Neural cell (in vitro differentiated cells): Measurements from ENCODE around the gene LEMD2. TPM values are rescaled to one million over a fixed set of nuclear protein-coding genes. Genes with fewer than 3 reads are reported as not detected.

Experiments
- H2AFZ ChIP-seq: fragments of 200-600, 300-800 bp; sonication (generic), shearing (Covaris generic); 2 replicates; pipeline ENCODE4 v1.6.0; 2014; ENCODE audit warnings: low read depth, mild to moderate bottlenecking, antibody characterized with exemption, low read length, moderate library complexity
- H3F3A ChIP-seq: fragments of 200-600 bp; shearing (Covaris generic); 2 replicates; pipeline ENCODE4 v1.6.1; 2016; ENCODE audit warnings: mild to moderate bottlenecking, moderate library complexity, mixed read lengths, antibody characterized with exemption, low read length; ENCODE audit not compliant: insufficient read depth, poor library complexity, severe bottlenecking
- H3K27ac ChIP-seq: fragments of 200-600, 300-800 bp; sonication (generic), shearing (Covaris generic); 2 replicates; pipeline ENCODE4 v1.5.1; 2014; ENCODE audit warnings: mild to moderate bottlenecking, low read length, moderate library complexity
- H3K27me3 ChIP-seq: fragments of 300-800, 200-600 bp; sonication (generic), shearing (Covaris generic); 2 replicates; pipeline ENCODE4 v1.6.0; 2014; ENCODE audit warnings: mild to moderate bottlenecking, low read depth, low read length, moderate library complexity; ENCODE audit not compliant: insufficient read depth
- H3K36me3 ChIP-seq: fragments of 300-800, 200-600 bp; sonication (generic), shearing (Covaris generic); 2 replicates; pipeline ENCODE4 v1.5.1; 2014; ENCODE audit warnings: mild to moderate bottlenecking, antibody characterized with exemption, low read length, moderate library complexity; ENCODE audit not compliant: insufficient read depth
- H3K4me2 ChIP-seq: fragments of 300-800, 200-600 bp; sonication (generic), shearing (Covaris generic); 2 replicates; pipeline ENCODE4 v1.6.0; 2014; ENCODE audit warnings: mild to moderate bottlenecking, low read length
- H3K4me3 ChIP-seq: fragments of 300-800, 200-600 bp; sonication (generic), shearing (Covaris generic); 2 replicates; pipeline ENCODE4 v1.5.1; 2014; ENCODE audit warnings: mild to moderate bottlenecking, low read length, moderate library complexity
- H3K79me2 ChIP-seq: fragments of 200-600 bp; shearing (Covaris generic); replicated peaks from 2 replicates; pipeline ENCODE4 v1.6.0; 2014; ENCODE audit warnings: mild to moderate bottlenecking, low read length, moderate library complexity; ENCODE audit not compliant: insufficient read depth
- H3K9ac ChIP-seq: fragments of 300-800, 200-600 bp; sonication (generic), shearing (Covaris generic); 2 replicates; pipeline ENCODE4 v1.6.1; 2016; ENCODE audit warnings: mild to moderate bottlenecking, low read length, mixed read lengths
- H3K9me2 ChIP-seq: fragments of 200-600 bp; shearing (Covaris generic); 2 replicates; pipeline ENCODE4 v1.6.1; 2016; ENCODE audit warnings: mild to moderate bottlenecking, low read length, mixed read lengths; ENCODE audit not compliant: insufficient read depth
- H3K9me3 ChIP-seq: fragments of 200-600, 300-800 bp; sonication (generic), shearing (Covaris generic); 2 replicates; pipeline ENCODE4 v1.6.1; 2016; ENCODE audit warnings: mild to moderate bottlenecking, mixed run types, low read length, moderate library complexity, mixed read lengths
- H4K20me1 ChIP-seq: fragments of 200-600 bp; shearing (Covaris generic); 2 replicates; pipeline ENCODE4 v1.6.1; 2016; ENCODE audit warnings: mild to moderate bottlenecking, mixed run types; ENCODE audit not compliant: insufficient read depth
- EP300 ChIP-seq: fragments of 450-650 bp; conservative IDR thresholded peaks from 2 replicates; pipeline ENCODE4 v1.6.1; 2014; ENCODE audit warnings: antibody characterized with exemption, mild to moderate bottlenecking, moderate library complexity; ENCODE audit not compliant: poor library complexity, severe bottlenecking
- EZH2 ChIP-seq: fragments of 200-600, 300-800 bp; shearing (Covaris generic), sonication (generic); IDR thresholded peaks from 2 replicates; pipeline ENCODE4 v1.6.1; 2014; ENCODE audit warnings: antibody characterized with exemption, low read length, borderline replicate concordance, mild to moderate bottlenecking; ENCODE audit not compliant: insufficient read depth, poor library complexity, severe bottlenecking
- MXI1 ChIP-seq: fragments of 450-650 bp; conservative IDR thresholded peaks from 2 replicates; pipeline ENCODE4 v1.6.1; 2014; ENCODE audit warnings: antibody characterized with exemption, mild to moderate bottlenecking; ENCODE audit not compliant: poor library complexity, severe bottlenecking
- POLR2AphosphoS5 ChIP-seq: IDR thresholded peaks from 2 replicates; pipeline ENCODE4 v1.6.1; 2012
- RAD21 ChIP-seq: fragments of 450-650 bp; conservative IDR thresholded peaks from 2 replicates; pipeline ENCODE4 v1.6.1; 2014; ENCODE audit warnings: antibody characterized with exemption, mild to moderate bottlenecking, moderate library complexity
- SMC3 ChIP-seq: fragments of 450-650 bp; conservative IDR thresholded peaks from 2 replicates; pipeline ENCODE4 v1.6.1; 2014; ENCODE audit warnings: antibody characterized with exemption, mild to moderate bottlenecking, moderate library complexity; ENCODE audit not compliant: poor library complexity
- TAF1 ChIP-seq: IDR thresholded peaks from 2 replicates; pipeline ENCODE4 v1.6.1; 2012; ENCODE audit warnings: low read depth
- polyA plus RNA-seq: library from polyadenylated mRNA; depleted of rRNA; stranded (reverse); fragments of >200 nt; gene quantifications from 2 replicates; pipeline ENCODE4 v1.2.3, GENCODE V29; 2014
- TF ChIP-seq, protein P1 (sequence below): IDR thresholded peaks from 2 replicates; pipeline ENCODE4 v1.6.1; 2012; ENCODE audit warnings: borderline replicate concordance
- TF ChIP-seq, protein P2 (sequence below): fragments of 450-650 bp; IDR thresholded peaks from 2 replicates; pipeline ENCODE4 v1.5.1; 2014; ENCODE audit warnings: antibody characterized with exemption, mild to moderate bottlenecking, moderate library complexity; ENCODE audit not compliant: poor library complexity, severe bottlenecking

LEMD2 gene
- polyA plus RNA-seq, 1 donor from 2014 or later = 84.6 TPM

DNA sequence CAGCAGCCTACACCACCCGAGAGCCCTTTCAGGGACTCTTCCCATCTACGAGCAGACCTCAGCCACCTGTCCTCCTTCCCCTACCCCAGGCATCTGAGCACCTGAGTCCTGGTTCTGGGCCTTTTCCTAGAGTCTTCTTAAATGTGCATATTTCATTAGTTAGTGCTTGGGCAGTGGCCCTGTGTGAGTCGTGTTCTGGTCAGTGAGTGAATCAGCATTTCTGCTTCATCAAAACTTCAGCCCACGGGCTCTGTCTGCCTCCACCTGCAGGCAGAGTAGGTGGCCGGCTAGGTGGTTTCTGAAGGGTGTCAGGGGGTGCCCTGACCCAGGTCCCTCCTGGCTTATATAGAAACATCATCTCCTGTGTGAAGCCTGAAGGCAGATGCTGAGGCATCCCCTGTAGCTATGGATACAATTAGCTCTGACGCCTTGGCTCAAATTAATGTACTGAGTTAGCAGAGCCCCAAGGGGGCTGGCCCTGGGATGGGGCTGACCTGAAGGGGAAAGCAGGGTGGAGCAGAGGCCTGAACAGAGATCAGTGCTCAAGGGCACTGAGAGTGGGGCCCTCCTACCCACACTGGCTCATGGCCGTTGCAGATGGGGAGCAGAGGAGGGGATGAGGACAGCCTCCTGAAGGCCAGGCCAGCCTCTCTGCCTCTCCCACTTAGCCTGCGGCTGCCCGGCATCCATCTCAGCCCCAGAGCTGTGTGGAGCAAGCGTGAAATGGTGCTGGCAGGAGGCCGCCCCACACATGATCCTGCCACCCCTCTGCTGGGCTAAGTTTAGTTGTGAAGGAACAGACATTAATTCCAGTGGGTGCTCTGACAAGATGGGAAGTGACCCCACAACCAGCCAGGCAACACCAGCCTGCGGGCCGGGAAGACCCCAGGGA lies 55.9 kb downstream of the LEMD2 start:
- Histone ChIP-seq H3K4me3 (no peak overlapping the region), H3K79me2 (no peaks in the 10 kb centered on the region), H3K9ac (peak overlapping the region; percentile 9), H3K4me2 (no peak overlapping the region), H4K20me1 (no peaks in the 10 kb centered on the region), H3K9me3 (no peaks in the 10 kb centered on the region), H3K36me3 (no peaks in the 10 kb centered on the region), H3F3A (no peaks in the 10 kb centered on the region), H3K9me2 (no peaks in the 10 kb centered on the region), H3K27ac (no peak overlapping the region), H2AFZ (no peak overlapping the region), H3K27me3 (no peaks in the 10 kb centered on the region)
- no peak for TF ChIP-seq EZH2
- no peak for TF ChIP-seq TAF1
- no peak for TF ChIP-seq SMC3
- TF ChIP-seq, protein P1, sequence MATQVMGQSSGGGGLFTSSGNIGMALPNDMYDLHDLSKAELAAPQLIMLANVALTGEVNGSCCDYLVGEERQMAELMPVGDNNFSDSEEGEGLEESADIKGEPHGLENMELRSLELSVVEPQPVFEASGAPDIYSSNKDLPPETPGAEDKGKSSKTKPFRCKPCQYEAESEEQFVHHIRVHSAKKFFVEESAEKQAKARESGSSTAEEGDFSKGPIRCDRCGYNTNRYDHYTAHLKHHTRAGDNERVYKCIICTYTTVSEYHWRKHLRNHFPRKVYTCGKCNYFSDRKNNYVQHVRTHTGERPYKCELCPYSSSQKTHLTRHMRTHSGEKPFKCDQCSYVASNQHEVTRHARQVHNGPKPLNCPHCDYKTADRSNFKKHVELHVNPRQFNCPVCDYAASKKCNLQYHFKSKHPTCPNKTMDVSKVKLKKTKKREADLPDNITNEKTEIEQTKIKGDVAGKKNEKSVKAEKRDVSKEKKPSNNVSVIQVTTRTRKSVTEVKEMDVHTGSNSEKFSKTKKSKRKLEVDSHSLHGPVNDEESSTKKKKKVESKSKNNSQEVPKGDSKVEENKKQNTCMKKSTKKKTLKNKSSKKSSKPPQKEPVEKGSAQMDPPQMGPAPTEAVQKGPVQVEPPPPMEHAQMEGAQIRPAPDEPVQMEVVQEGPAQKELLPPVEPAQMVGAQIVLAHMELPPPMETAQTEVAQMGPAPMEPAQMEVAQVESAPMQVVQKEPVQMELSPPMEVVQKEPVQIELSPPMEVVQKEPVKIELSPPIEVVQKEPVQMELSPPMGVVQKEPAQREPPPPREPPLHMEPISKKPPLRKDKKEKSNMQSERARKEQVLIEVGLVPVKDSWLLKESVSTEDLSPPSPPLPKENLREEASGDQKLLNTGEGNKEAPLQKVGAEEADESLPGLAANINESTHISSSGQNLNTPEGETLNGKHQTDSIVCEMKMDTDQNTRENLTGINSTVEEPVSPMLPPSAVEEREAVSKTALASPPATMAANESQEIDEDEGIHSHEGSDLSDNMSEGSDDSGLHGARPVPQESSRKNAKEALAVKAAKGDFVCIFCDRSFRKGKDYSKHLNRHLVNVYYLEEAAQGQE = no peak
- no peak for TF ChIP-seq RAD21
- TF ChIP-seq EP300 = no peak
- TF ChIP-seq, protein P2, sequence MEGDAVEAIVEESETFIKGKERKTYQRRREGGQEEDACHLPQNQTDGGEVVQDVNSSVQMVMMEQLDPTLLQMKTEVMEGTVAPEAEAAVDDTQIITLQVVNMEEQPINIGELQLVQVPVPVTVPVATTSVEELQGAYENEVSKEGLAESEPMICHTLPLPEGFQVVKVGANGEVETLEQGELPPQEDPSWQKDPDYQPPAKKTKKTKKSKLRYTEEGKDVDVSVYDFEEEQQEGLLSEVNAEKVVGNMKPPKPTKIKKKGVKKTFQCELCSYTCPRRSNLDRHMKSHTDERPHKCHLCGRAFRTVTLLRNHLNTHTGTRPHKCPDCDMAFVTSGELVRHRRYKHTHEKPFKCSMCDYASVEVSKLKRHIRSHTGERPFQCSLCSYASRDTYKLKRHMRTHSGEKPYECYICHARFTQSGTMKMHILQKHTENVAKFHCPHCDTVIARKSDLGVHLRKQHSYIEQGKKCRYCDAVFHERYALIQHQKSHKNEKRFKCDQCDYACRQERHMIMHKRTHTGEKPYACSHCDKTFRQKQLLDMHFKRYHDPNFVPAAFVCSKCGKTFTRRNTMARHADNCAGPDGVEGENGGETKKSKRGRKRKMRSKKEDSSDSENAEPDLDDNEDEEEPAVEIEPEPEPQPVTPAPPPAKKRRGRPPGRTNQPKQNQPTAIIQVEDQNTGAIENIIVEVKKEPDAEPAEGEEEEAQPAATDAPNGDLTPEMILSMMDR = no peak

DNA sequence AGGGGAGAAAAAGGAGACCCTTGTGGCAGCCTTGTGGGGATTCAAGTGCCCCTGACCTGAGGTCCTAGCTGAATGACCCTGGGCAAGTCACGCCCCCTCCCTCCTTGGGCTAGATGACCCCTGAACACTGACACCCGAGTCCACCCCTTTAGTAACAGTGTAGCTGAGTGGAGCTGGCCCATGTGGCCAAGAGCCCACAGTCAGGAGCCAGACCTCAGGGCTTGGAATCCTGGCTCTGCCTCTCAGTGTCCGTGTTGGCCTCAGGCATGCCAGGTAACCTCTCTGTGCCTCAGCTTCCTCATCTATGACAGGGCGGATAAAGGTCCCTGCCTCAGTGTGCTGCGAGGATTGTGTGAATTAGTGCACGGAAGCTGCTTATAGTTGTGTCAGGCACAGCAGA lies 56.5 kb downstream of the LEMD2 start:
- Histone ChIP-seq H3K9me2 (no peaks in the 10 kb centered on the region), H3K36me3 (no peaks in the 10 kb centered on the region), H3K9ac (peak overlapping the region; percentile 9), H3K4me2 (no peak overlapping the region), H3K27ac (no peak overlapping the region), H4K20me1 (no peaks in the 10 kb centered on the region), H3K9me3 (no peaks in the 10 kb centered on the region), H3K79me2 (no peaks in the 10 kb centered on the region), H2AFZ (no peak overlapping the region), H3K4me3 (no peak overlapping the region), H3F3A (no peaks in the 10 kb centered on the region), H3K27me3 (no peaks in the 10 kb centered on the region)
- TF ChIP-seq POLR2AphosphoS5 (no peak), SMC3 (no peak), MXI1 (no peak), EZH2 (no peak), EP300 (no peak), RAD21 (no peak), TAF1 (no peak)
- TF ChIP-seq, protein P2 = no peak
- TF ChIP-seq, protein P1 = no peak
